GM18517 (cell line): Measurements from ENCODE around the gene SGPP2.

Experiments
- ATAC-seq: cut with Tn5 transposase; IDR thresholded peaks from one replicate; pipeline ENCODE4 v1.9.1; 2021; ENCODE audit warnings: mild to moderate bottlenecking, moderate library complexity; ENCODE audit not compliant: unreplicated experiment

The SGPP2 gene

DNA sequence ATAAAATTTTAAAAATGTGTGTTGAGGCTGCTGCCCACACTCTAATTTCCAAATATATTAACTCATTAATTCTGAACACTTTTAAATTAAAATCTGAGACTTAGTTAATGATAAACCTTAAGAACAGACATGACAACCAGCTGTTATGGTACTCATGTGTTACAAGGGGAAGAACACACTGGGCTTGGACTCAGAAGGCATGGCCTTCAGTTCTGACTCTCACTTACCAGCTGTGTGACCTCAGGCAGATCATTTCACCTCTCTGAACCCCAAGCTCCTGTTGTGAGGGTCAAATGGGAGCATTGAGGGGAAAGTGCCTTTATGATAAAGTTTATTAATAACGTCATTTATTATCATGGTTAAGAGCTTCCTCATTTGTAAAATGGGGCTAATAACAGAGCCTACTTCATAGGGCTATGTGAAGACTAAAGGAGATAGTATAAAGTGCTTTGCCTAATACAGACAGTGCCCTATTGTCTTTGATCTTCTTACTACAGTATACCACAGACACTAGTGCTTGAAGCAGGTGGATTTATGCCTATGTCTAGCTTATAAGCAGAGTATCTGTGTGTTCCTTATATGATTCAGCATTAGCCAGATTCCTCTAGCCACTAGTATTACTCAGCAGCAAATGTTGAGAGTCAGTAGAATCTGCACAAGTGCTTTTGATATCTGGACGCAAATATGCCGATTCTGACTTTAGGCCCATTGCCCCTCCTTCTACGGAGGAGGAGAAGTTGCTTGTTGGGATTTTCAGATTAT is 99.6 kb downstream of the SGPP2 start:
- ATAC-seq: peak; percentile 57

DNA sequence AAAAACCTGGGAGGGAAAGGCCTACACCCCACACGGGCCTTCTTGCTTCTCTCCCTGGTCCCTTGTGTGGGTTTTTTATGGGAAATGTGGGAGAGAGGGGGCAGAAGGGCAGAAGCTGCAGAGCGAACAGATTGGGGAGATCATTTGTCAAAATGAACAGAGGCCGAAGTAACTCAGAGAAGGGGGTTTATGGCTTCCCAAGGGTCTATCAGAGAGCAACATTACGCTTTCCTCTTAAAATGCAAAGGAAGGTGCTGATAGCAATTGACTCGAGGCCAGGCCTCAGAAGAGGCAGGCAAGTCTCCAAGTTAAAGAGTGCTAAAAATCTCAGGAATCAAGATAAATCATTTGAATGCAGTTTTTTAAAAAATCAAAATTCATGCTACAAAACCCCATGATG is 101.5 kb downstream of the SGPP2 start:
- no peak for ATAC-seq

DNA sequence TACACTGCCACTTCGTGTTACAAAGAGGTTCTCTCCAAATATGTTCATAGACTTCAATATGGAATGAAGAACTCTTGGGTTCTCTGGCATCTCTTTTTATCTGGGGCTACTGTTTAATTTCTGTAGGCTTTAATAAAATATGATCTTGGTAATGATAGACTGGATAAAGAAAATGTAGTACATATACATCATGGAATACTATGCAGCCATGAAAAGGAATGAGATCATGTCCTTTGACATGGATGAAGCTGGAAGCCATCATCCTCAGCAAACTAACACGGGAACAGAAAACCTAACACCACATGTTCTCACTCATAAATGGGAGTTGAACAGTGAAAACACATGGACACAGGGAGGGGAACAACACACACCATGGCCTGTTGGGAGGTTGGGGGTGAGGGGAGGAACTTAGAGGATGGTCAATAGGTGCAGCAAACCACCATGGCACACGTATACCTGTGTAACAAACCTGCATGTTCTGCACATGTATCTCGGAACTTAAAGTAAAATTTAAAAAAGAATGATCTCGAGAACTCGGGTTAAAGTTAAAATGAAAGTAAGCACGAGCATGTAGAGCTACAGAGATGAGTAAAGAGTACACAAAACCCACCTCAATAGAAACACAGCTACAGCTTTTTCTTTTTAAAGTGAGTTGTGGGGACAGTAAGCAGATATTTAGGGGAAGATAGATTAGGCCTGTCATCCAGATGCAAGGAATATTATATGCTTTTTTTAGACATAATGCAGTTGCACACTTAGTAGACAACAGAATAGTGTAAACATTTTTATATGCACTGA is 102.3 kb downstream of the SGPP2 start:
- no peak for ATAC-seq

DNA sequence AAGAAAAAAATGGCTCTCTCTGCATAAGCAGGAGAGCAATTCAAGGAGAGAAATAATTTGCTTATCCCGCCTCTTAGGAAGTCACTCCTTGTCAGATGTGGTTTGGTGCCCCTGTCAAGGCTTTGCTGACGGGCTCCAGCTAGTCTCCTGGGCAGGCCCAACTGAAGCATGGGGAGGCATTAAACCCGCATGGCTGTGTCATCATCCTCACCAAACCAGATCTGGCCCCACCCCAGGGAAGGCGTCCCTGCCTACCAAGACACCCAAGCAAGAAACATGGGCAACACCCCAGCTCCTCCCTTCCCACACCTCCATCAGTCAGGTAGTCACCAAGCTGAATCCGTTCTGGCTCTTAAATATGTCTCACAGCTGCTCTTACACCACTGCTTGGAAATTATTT is 108.0 kb downstream of the SGPP2 start:
- ATAC-seq: no peak

DNA sequence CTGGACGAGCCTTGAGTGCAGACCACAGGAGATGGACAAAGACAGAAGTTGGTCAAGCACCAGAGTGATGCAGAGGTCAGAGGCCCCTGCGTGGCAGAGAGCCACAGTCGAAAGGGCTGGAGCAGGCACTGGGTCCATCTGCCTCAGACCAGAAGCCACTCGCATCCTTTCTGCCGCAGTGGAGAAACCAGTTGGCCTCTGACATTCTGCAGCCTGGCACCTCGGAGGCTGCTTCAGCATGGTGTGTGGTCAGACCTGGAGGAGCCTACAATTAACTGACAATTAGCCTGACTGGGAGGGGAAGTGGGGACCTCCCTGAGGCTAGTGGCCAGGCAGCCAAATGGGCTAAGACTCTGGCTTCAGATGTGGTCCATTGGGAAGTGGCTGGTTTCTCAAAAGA is 111.1 kb downstream of the SGPP2 start:
- ATAC-seq: no peak

DNA sequence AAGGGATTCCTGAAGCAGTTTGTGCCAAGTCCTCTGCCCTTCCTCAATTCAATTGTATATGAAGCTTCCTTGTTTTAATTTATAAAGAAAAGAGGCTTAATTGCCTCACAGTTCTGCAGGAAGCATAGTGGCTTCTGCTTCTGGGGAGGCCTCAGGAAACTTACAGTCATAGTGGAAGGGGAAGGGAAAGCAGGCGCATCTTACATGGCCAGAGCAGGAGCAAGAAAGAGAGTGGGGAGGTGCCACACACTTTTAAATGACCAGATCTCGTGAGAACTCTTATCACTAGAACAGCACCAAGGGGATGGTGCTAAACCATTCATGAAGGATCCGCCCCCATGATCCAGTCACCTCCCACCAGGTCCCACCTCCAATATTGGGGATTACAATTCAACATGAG is 114.2 kb downstream of the SGPP2 start:
- ATAC-seq: no peak

DNA sequence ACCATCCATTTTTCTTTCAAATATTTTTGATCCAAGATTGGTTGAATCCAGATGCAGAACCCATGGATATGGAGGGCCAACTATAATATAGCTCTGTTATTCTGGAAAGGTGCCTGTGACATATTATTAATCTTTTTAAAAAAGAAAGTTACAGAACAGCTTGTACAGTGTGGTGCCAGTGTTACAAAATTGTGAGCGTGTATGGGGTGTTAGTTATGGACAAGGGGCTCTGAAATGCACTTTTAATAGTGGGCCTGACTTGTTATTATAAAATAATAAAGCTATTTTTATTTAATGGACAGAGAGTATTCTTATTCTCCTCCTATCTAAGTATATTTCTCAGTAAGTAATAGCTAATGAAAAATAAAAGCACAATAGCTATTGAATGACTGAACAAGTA is 120.3 kb downstream of the SGPP2 start:
- ATAC-seq: no peak

DNA sequence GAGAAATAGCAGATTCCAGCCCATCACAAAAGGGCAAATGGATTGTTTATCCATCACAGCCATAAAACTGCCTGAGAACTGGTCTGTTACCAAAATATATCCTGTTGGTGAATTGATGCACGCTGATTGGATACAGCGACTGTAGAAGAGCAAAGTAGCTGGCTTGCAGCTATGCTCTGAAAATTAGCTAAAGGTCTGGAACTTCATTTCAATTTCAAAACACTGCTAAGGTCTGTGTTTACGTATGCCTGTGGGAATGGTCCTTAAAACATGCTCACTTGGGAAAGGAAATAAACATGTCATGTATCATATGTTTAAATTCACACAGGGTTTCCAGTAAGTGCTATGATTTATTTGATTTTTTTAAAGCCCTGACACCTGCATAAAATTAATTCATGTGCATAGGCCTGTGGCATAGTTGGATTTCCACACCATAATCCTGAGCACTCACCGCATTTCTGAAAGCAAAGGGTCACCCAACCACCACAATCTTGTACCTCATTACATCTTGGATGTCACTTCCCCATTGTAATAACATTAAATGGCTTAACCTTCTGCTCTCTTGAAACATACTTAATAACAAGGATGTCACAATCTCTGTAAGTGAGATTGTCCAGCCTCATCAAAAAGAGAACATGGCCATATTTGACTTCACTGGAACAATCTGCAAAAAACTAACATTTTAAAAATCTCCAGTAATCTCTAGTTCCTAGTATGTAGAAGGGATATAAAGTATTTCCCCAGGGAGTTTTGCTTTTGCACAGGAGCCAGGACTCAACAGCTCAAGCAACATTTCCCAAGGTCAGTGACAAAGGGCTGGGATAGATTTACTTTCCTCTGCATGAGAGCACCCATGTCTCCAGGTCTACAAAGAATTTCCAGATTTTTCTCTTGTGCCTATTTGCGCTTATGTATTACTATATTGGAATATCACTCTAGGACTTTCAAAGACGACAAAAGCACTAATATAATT is 121.8 kb downstream of the SGPP2 start:
- ATAC-seq: no peak

DNA sequence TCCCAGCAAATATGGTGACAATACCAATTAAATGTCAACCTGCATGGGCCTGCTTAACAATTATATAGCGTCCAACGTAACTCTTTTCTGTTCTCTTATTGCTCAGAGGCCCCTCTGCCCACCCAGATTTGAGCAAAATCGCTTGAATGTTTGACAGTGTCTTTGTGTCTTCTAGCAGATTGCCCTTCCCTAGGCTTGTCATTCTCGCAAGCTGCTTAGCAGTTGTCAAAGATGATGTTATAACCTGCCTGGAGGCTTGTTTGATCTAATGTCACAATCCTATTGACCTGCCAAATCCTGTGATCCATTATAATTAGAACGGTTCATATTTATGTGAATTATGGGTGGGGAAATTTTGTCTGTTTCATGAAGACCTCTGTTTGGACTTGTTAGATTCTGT is 122.7 kb downstream of the SGPP2 start:
- ATAC-seq: no peak

DNA sequence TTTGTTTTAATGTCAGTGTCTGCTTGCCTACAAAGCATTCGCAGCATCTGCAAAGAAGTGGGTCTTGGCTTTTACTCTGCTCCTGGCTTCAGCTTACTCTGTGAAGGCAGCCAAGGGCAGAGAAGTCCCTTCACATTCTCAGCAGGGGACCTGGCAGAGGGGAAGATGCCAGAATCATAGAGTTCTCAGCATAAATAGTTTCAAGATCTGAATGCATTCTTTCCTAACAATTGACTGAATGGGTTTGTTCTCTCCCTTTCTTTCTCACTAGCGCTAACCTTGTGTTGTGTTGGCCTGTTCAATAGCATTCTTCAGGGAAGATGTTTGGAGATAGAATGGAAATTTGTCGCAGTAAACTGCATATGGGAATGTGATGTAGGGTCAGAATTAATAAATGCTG is 124.6 kb downstream of the SGPP2 start:
- no peak for ATAC-seq

DNA sequence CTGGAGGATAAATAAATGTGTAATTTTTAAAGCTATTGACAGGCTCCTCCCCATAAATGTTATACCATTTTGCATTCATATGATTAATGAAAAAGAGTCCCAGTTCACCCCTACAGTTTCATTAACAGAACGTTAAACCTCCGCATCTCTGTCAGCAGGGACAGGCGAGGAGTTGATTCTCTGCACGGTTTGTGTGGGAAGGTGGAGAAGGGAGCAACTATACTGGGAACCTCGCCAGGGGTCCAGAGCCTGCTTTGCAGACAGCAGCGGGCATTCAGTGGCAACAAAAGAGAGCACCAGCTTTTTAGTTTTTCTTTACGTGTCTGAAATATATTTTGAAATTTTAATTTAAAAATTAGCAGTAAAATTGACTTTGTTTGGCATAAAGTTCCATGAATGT is 130.2 kb downstream of the SGPP2 start:
- ATAC-seq: no peak

DNA sequence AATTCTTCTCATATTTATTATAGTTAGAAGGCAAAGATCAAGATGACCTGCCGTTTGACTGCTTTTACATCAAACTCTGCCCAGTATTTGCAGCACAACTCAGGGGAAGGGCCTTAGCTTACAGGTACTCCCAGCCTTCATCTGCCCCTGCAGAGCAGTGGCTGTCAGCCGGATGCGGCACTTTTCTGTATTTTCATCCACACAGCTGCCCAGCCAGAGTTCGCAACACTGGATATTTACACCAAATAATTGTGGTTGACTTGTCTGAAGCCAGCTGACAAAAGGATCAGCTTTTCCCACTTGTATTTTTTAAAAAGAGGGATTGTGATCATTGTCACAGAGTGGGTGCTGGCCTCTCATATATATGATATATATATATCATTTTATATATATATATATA is 136.8 kb downstream of the SGPP2 start:
- no peak for ATAC-seq

DNA sequence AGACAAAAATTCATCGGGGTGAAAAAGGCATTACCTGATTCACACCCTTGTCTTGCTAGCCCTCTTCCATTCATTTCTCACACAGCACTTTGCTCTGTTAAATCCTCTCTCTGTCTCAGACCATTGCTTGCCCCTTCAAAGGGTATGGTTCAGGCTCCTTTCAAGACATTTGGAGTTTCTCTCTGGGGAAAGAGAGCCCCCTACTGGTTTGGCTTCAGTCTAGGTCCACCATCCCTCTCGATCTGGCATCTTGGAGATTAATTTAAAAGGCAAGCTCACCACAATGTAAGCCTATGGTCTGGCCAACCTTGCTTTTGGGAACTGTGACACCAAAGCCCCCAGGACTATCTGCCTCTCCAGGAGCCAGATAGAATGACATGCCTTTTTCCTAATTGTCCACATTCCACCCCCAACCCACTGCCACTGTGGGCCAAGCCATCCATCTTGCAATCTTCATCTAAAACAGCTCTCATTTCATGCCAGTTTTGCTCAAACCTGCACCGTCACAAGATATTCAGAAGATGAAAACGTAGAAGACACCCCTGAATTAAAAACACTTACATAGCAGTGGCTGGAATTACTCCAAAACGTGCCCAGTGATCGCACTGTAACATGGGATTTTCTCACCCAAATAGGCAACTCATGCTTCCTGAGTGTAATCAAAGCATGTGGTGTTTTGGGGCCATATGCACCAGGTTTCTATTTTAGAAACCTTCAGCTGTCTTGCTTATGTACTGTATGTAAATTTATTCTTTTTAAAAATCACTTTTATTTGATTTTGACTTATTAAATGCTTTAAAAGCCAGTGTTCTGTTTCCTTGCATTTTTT is 137.7 kb downstream of the SGPP2 start:
- peak; percentile 74 for ATAC-seq

DNA sequence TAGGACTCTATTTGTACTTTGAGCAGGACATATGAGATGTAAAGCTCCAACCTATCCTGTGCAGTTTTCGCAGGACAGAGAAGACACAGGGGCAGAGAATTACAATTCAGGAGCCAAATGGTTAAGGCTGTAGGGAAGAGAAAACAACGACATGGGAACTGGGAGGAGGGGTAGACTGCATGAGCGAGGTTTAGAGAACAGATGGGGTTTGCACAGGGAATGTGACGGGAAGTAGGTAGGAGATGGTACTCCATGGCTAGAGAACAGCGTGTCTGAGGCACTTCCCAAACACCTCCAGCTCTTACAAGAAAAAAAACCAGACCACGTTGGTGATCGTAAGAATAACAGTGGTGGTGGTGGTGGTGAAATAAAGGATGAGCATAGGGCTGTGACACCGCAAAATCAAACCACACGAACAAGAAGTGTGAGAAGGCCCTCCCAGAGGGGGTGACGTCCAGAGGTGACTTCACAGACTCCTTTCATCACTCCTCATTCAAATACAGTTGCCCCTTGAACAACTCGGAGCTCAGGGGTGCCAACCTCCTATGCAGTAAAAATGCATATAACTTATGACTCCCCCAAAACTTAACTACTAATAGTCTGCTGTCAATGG is 138.9 kb downstream of the SGPP2 start:
- ATAC-seq: no peak

DNA sequence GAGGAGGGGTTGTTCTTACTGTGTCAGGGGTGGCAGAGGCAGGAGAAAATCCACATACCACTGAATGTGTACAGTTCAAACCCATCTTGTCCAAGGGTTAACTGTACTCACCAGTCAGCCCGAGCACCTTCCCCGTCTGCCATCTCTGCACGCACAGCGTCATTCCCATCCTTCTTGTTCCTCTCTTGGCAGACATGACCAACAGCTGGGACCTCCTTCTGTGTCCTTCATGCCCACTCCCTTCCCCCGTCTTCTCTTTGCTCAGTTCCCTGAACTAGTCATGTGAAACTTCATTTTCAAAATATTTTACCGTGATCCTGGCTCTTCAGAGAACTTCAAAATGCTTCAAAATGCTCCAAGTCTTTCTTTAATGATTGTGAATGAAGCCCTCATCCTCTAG is 139.6 kb downstream of the SGPP2 start:
- ATAC-seq: no peak

DNA sequence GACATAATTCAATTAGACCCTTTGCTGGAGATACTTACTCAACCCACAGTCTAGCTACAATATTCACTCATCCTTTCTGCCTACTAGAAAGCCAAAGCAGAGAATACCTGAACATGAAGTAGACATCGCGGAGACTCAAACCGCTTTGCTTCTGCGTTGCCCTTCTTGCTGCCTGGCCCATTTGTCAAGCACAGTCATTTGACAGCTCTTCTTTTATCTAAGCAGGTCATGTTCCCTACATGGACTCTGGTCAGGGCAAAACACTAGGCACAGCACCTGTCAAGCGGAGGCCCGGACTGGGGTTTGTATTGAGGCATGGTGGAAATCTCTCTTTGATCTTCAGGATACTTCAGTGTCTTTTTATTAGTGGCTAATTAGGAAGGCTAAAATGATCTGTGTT is 141.9 kb downstream of the SGPP2 start:
- ATAC-seq: no peak

DNA sequence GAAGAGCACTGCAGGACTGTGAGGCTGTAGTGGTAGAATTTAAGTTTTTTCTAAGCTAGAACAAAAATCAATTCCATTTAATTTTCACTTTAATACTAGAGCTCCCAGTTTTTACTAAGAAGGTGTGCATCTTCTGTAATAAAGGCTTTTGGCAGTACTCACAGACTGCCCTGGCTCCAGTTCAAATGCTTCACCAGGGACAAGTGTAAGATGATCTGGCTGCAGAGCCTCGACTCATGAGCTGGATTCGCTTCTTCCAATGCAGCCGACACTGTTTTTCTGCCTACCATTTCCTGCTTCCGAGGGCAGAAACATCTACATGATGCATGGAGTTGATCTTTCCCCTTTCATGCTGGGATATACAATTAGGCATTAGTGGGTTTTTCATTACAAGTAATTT is 144.5 kb downstream of the SGPP2 start:
- no peak for ATAC-seq

DNA sequence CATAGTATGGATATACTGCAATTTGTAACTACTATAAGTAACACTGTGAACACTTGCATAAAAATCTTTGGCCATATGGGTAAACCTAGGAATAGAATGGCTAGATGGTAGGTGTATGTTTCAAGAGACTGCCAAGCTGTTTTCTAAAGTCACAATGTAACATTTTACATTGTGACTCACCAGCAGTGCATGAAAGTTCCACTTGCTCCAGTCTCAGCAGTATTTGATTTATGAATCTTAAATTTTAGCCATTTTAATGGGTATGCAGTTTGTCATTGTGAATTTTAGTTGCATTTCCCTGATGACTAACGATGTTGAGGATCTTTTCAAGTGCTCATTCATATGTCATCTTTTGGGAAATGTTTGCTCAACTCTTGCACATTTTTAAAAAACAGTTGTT is 145.5 kb downstream of the SGPP2 start:
- no peak for ATAC-seq

DNA sequence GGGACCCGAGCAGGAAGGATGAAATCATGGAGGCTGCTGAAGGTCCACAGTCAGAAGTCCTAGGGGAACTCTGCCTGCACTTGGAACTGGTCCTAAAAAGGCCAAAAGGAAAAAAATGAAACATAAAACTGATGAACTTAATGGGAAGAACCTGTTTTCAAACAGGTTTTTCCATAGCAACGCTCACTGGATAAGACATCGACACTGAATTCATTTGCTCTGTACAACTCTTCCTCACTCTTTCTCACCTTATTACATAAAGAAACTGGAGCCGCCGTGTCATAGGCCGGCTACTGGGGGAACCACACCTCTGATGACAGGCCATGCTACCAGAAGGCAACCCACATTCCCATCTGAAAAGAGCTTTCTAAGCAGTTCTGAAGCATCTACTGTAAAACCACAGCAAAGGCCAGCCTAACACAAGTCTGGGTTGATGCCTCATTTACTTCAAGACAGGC is 147.9 kb downstream of the SGPP2 start:
- ATAC-seq: no peak

DNA sequence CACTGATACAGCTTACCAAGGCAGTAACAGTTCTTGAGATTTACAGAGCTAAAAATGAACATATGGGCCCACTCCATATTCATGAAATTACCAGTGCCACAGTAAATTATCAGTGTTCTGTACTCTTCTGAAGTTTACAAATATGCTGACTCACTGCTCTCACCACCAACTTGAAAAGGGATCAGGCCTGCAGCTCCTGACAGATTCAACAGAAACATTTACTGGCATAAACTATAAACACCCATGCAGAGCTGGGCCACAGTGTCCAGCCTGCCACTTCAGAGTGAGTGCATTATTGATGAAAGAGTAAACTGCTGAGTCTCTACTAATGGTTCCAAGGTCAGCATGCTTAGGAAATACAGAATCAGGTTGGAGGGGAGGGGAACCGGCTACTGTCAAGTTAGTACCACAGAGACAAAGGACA is 148.4 kb downstream of the SGPP2 start:
- ATAC-seq: no peak
